Thyroid gland (tissue), 4 donors: ENCODE results near the gene KLF18.

Source experiments
- POLR2A ChIP-seq, 2 donors: fragments of 450-650 bp; IDR thresholded peaks; one replicate each; pipeline ENCODE4 v1.6.1; 2017; ENCODE audit warnings: antibody characterized with exemption in 2 of 2, mild to moderate bottlenecking in 2 of 2, moderate library complexity in 1 of 2
- TF ChIP-seq, protein P1 (sequence below), 6 experiments: fragments of 200-600 bp in 3 of 6; fragments of 450-650 bp in 3 of 6; sonication (generic) in 3 of 6; IDR thresholded peaks; one replicate each; pipeline ENCODE4 v1.5.1; 2016 to 2019; ENCODE audit warnings: antibody characterized with exemption in 6 of 6, mild to moderate bottlenecking in 2 of 6, inconsistent platforms in 1 of 6, moderate library complexity in 1 of 6

DNA sequence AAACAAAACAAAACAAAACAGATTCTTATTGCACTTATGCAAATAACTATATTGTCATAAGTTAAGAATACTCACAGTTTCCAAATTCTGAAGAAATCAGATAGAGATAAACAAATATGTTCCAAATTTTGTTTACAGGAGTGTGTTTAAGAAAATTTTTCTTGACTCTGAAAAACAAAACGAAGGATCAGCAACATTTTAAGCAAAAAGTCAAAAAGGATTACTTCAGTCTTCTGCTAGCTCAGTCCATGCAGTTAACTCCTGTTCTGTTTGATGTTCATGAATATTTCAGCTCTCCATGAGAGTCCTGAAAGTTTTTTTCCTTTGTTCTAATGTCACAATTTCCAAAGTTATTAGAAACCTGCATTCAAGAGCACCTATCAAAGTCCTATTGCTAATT, 33.2 kb upstream of the KLF18 start:
- TF ChIP-seq, protein P1, sequence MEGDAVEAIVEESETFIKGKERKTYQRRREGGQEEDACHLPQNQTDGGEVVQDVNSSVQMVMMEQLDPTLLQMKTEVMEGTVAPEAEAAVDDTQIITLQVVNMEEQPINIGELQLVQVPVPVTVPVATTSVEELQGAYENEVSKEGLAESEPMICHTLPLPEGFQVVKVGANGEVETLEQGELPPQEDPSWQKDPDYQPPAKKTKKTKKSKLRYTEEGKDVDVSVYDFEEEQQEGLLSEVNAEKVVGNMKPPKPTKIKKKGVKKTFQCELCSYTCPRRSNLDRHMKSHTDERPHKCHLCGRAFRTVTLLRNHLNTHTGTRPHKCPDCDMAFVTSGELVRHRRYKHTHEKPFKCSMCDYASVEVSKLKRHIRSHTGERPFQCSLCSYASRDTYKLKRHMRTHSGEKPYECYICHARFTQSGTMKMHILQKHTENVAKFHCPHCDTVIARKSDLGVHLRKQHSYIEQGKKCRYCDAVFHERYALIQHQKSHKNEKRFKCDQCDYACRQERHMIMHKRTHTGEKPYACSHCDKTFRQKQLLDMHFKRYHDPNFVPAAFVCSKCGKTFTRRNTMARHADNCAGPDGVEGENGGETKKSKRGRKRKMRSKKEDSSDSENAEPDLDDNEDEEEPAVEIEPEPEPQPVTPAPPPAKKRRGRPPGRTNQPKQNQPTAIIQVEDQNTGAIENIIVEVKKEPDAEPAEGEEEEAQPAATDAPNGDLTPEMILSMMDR (IDR thresholded peaks at IDR 0.05): no peak
- TF ChIP-seq POLR2A (IDR thresholded peaks at IDR 0.05): no peak
